Measurements from ENCODE around the gene PSMG3.

PSMG3 gene

DNA sequence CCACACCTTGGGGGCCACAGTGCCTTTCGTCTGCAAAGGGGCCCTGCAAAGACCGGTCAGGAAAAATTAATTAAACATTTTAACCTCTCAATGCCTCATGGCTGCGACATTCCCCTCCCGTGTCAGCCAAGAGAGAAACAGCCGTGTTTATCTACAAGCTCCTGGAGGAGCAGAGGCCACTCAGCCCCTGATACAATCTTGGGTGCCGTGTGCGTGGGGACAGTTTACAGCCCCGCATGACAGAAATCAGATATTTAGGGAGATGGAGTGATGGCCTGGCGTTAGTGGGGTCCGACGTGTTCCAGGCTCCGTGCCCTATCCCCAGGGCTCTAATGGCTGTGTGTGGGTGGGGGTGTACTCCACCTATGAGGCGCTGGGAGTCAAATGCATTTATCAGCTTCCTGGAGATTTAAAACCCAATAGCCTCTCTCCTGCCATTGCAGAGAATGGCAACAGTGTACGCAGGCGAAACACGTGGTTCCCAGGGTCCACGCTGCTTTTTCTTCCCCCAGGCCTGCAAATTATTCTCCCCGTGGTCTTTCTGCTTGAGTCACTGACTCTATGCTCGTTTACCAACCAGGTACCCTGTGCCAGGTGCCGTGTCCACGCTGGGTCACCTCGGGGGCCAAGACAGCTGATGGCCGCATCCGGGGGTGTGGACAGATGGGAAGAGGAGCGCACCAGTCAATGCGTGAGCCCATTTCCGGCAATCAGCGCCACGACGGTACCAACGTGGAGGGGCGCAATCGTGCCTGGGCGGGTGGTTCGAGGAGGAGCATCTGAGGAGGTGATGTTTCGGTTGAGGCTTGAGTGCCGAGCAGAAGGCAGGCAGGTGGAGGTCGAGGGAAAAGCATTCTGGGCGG is 26.6 kb upstream of the PSMG3 start:
- Histone ChIP-seq H3K36me3 (ENCODE audit: control insufficient read depth, insufficient read depth, low read length) (no peaks in the 10 kb centered on the region), H3K4me3 (ENCODE audit: extremely low read depth, insufficient read depth, low read length, poor library complexity, severe bottlenecking) (no peak overlapping the region), H3K4me1 (ENCODE audit: control insufficient read depth, insufficient read depth, low read length, poor library complexity, severe bottlenecking) (no peaks in the 10 kb centered on the region), H3K9me3 (ENCODE audit: control insufficient read depth, low read length) (no peaks in the 10 kb centered on the region), H3K27ac (ENCODE audit: low read depth, low read length, severe bottlenecking) (no peak overlapping the region)
- 89 to 95% methylated on average over 33 to 38 of the region's 39 CpGs for WGBS, 2 experiments (ENCODE audit: insufficient coverage in 2 of 2)

DNA sequence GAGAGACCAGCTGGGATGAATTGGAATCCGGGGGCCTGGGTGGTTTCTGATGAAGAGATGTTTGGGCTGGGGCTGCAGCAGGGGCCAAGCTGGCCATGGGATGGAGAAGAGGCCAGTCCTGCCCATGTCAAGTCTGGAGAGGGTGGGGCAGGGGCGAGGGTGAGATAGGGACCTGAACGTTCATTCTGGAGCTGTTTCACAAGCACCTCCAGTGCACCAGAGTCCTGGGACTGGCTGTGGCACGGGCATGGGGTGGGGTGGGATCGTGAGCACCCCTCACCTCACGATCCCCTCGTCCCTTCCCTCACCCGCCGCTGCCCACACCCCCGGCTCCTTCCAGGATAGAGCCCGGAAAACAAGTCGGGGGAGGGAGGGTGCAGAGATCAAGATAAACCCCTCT is 25.8 kb upstream of the PSMG3 start:
- H3K27ac ChIP-seq (ENCODE audit: low read depth, low read length, severe bottlenecking), result no peak overlapping the region
- H3K4me1 ChIP-seq (ENCODE audit: control insufficient read depth, insufficient read depth, low read length, poor library complexity, severe bottlenecking), result no peaks in the 10 kb centered on the region
- H3K4me3 ChIP-seq (ENCODE audit: extremely low read depth, insufficient read depth, low read length, poor library complexity, severe bottlenecking), result no peak overlapping the region
- no peaks in the 10 kb centered on the region for H3K9me3 ChIP-seq (ENCODE audit: control insufficient read depth, low read length)
- 71 to 75% methylated on average over 3 to 5 of the region's 12 CpGs for WGBS, 2 experiments (ENCODE audit: insufficient coverage in 2 of 2)
- no peaks in the 10 kb centered on the region for H3K36me3 ChIP-seq (ENCODE audit: control insufficient read depth, insufficient read depth, low read length)

DNA sequence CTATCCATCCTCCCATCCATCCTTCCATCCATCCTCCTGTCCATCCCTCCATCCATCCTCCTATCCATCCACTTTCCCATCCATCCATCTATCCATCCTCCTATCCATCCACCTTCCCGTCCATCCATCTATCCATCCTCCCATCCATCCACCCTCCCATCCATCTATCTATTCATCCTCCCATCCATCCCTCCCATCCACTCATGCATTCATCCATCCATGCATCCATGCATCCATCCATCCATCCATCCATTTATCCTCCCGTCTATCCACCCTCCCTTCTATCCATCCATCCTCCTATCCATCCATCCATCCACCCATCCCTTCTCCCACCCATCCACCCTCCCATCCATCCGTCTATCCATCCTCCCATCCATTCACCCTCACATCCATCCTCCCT is 25.2 kb upstream of the PSMG3 start:
- H3K4me1 ChIP-seq (ENCODE audit: control insufficient read depth, insufficient read depth, low read length, poor library complexity, severe bottlenecking), result no peaks in the 10 kb centered on the region
- no peaks in the 10 kb centered on the region for H3K9me3 ChIP-seq (ENCODE audit: control insufficient read depth, low read length)
- H3K36me3 ChIP-seq (ENCODE audit: control insufficient read depth, insufficient read depth, low read length), result no peaks in the 10 kb centered on the region
- H3K27ac ChIP-seq (ENCODE audit: low read depth, low read length, severe bottlenecking), result no peak overlapping the region
- H3K4me3 ChIP-seq (ENCODE audit: extremely low read depth, insufficient read depth, low read length, poor library complexity, severe bottlenecking), result no peak overlapping the region
- 80 to 83% methylated on average over 2 to 3 of the region's 3 CpGs for WGBS, 2 experiments (ENCODE audit: insufficient coverage in 2 of 2)

DNA sequence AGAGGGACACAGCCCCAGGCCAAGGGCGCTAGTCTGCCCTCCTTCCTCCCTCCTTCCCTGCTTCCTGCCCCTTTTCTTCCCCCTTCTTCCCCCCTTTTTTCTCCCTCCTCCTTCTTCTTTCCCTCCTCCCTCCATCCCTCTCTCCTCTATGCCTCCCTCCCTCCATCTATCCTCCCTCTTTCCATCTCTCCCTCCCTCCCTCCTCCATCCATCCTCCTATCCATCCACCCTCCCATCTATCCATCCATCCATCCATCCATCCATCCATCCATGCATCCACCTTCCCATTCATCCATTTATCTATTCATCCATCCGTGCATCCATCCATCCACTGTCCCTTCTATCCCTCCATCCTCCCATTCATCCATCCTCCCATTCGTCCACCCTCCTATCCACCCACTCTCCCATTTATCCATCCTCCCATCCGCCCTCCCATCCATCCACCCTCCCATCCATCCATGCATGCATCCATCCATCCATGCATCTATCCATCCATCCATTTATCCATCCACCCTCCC is 24.1 kb upstream of the PSMG3 start:
- Histone ChIP-seq H3K9me3 (ENCODE audit: control insufficient read depth, low read length) (peaks cover 4% of the 10 kb centered on the region), H3K4me3 (ENCODE audit: extremely low read depth, insufficient read depth, low read length, poor library complexity, severe bottlenecking) (no peak overlapping the region), H3K27ac (ENCODE audit: low read depth, low read length, severe bottlenecking) (no peak overlapping the region), H3K36me3 (ENCODE audit: control insufficient read depth, insufficient read depth, low read length) (no peaks in the 10 kb centered on the region), H3K4me1 (ENCODE audit: control insufficient read depth, insufficient read depth, low read length, poor library complexity, severe bottlenecking) (no peaks in the 10 kb centered on the region)
- 71 to 77% methylated on average over 4 of the region's 4 CpGs for WGBS, 2 experiments (ENCODE audit: insufficient coverage in 2 of 2)

DNA sequence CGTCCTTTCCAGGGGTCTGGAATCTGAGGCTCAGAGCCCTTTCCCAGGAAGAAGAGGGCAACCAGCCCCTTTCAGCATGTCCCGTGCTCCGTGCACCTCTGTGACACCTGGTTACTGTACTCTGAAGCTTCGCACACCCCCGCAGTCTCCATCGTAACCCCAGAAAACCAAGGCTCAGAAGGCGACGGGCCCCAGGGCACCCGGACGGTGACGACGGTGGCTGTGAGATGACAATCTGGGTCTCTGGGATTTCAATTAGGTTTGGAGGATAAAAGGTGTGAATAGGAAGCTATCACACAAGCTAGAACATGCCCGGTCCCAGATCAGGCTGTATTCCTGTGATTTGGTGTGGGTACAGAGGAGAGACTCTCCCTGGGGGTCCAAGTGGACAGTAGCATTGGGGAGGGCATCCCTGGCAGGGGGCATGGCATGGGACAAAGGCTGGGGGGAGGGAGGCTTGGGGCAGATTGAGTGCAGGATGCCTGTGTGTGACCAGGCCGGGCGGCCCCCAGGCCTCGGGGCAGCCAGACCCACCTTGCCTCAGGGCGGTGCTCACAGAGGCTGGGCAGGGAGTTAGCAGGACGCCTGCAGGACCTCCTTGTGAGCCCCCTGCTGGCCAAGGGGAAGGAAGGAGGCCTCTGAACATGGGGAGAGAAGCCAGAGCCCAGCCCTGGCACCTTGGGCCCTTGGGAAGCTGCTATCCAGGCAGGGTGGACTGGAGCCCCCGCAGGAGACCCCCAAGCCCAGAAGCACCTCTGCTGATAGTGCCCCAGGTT is 23.4 kb upstream of the PSMG3 start:
- Histone ChIP-seq H3K4me1 (ENCODE audit: control insufficient read depth, insufficient read depth, low read length, poor library complexity, severe bottlenecking) (no peaks in the 10 kb centered on the region), H3K9me3 (ENCODE audit: control insufficient read depth, low read length) (peaks cover 9% of the 10 kb centered on the region), H3K36me3 (ENCODE audit: control insufficient read depth, insufficient read depth, low read length) (no peaks in the 10 kb centered on the region), H3K4me3 (ENCODE audit: extremely low read depth, insufficient read depth, low read length, poor library complexity, severe bottlenecking) (no peak overlapping the region), H3K27ac (ENCODE audit: low read depth, low read length, severe bottlenecking) (no peak overlapping the region)
- 77 to 84% methylated on average over 16 to 19 of the region's 19 CpGs for WGBS, 2 experiments (ENCODE audit: insufficient coverage in 2 of 2)

DNA sequence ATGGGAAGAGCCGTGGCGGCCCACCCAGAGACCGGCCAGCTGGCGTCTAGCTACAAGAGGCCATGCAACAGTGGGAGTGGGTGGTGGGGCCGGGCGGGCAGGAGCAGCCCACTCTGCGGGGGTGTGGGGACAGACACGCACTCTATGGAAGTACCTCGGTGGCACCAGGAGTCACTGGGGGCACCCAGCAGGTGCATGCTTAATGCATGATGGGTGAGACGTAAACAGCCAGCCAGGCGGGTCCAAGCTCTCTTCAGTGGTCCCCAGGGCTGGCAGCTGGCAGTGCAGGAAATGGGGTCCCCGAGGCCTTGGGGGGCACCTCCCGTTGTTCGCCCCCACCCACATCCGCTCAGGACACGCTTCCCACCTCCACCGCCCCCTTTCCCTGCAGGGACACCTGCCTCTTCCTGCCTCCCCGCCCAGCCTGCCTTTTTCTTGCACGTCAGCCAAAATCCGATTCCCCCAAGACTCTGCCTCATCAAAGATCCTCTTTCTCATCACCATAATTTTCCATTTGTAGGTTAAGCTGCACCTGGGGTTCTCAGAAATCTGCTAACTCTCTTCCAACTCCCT is 22.6 kb upstream of the PSMG3 start:
- H3K4me3 ChIP-seq (ENCODE audit: extremely low read depth, insufficient read depth, low read length, poor library complexity, severe bottlenecking), result no peak overlapping the region
- H3K27ac ChIP-seq (ENCODE audit: low read depth, low read length, severe bottlenecking), result no peak overlapping the region
- H3K9me3 ChIP-seq (ENCODE audit: control insufficient read depth, low read length), result peaks cover 9% of the 10 kb centered on the region
- WGBS, 2 experiments (ENCODE audit: insufficient coverage in 2 of 2), result 90% methylated on average over 20 of the region's 20 CpGs
- H3K4me1 ChIP-seq (ENCODE audit: control insufficient read depth, insufficient read depth, low read length, poor library complexity, severe bottlenecking), result no peaks in the 10 kb centered on the region
- no peaks in the 10 kb centered on the region for H3K36me3 ChIP-seq (ENCODE audit: control insufficient read depth, insufficient read depth, low read length)

DNA sequence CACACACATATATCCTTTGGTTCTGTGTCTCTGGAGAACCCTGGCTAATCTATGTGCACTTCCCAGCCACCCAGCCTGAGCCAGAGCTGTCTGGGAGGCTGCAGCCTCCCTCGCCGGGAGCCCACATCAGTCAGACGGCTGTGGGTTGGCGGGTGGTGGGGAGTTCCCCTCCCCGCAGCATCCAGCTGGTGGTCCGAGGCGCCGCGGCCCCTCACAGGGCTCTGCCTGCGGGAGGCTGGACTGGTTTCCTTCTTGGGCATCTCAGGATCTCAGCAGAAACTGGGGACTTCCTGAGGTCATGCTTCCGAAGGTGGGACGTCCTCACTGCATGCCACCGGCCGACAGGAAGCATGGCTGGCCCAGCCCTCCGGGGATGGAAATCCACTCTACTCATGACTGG is 22.0 kb upstream of the PSMG3 start:
- H3K9me3 ChIP-seq (ENCODE audit: control insufficient read depth, low read length), result peaks cover 9% of the 10 kb centered on the region
- H3K4me3 ChIP-seq (ENCODE audit: extremely low read depth, insufficient read depth, low read length, poor library complexity, severe bottlenecking), result no peak overlapping the region
- WGBS, 2 experiments (ENCODE audit: insufficient coverage in 2 of 2), result 89% methylated on average over 9 to 15 of the region's 15 CpGs
- no peaks in the 10 kb centered on the region for H3K36me3 ChIP-seq (ENCODE audit: control insufficient read depth, insufficient read depth, low read length)
- H3K27ac ChIP-seq (ENCODE audit: low read depth, low read length, severe bottlenecking), result no peak overlapping the region
- H3K4me1 ChIP-seq (ENCODE audit: control insufficient read depth, insufficient read depth, low read length, poor library complexity, severe bottlenecking), result no peaks in the 10 kb centered on the region

DNA sequence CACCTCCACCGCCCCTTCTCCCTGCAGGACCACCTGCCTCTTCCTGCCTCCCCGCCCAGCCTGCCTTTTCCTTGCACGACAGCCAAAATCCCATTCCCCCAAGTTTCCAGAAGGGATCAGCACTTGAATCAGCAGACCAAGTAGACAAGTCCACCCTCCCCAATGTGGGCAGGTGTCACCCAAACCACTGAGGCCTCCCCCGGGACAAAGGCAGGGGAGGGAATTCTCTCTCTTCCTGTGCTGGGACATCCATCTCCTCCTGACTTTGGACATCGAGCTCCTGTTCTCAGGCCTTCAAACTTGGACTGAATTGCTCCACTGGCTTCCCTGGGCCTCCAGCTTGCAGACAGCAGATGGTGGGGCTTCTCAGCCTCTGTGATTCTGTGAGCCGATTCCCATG is 21.6 kb upstream of the PSMG3 start:
- H3K27ac ChIP-seq (ENCODE audit: low read depth, low read length, severe bottlenecking), result no peak overlapping the region
- H3K4me3 ChIP-seq (ENCODE audit: extremely low read depth, insufficient read depth, low read length, poor library complexity, severe bottlenecking), result no peak overlapping the region
- no peaks in the 10 kb centered on the region for H3K36me3 ChIP-seq (ENCODE audit: control insufficient read depth, insufficient read depth, low read length)
- WGBS, 2 experiments (ENCODE audit: insufficient coverage in 2 of 2), result 68 to 95% methylated on average over 5 of the region's 6 CpGs
- H3K4me1 ChIP-seq (ENCODE audit: control insufficient read depth, insufficient read depth, low read length, poor library complexity, severe bottlenecking), result no peaks in the 10 kb centered on the region
- peaks cover 9% of the 10 kb centered on the region for H3K9me3 ChIP-seq (ENCODE audit: control insufficient read depth, low read length)

DNA sequence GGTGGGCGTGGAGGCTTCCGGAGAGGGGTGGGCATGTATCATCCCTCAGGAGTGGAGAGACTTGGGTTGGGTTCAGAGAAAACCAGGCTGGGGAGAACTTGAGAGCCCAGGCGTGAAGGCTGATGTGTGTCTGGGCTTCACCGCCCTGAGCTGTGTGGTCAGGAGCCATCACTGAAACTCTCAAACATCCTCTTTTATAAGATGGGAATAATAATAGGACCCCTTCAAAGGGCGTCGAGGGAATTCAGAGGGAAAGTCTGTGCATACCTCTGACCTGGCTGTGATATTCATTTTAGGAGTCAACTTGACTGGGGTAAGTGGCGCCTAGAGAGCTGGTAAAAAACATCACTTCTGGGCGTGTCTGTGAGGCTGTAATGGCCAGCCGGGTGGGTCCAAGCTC is 21.1 kb upstream of the PSMG3 start:
- Histone ChIP-seq H3K27ac (ENCODE audit: low read depth, low read length, severe bottlenecking) (no peak overlapping the region), H3K4me1 (ENCODE audit: control insufficient read depth, insufficient read depth, low read length, poor library complexity, severe bottlenecking) (no peaks in the 10 kb centered on the region), H3K9me3 (ENCODE audit: control insufficient read depth, low read length) (peaks cover 9% of the 10 kb centered on the region), H3K36me3 (ENCODE audit: control insufficient read depth, insufficient read depth, low read length) (no peaks in the 10 kb centered on the region), H3K4me3 (ENCODE audit: extremely low read depth, insufficient read depth, low read length, poor library complexity, severe bottlenecking) (no peak overlapping the region)
- 87 to 91% methylated on average over 8 to 9 of the region's 9 CpGs for WGBS, 2 experiments (ENCODE audit: insufficient coverage in 2 of 2)

DNA sequence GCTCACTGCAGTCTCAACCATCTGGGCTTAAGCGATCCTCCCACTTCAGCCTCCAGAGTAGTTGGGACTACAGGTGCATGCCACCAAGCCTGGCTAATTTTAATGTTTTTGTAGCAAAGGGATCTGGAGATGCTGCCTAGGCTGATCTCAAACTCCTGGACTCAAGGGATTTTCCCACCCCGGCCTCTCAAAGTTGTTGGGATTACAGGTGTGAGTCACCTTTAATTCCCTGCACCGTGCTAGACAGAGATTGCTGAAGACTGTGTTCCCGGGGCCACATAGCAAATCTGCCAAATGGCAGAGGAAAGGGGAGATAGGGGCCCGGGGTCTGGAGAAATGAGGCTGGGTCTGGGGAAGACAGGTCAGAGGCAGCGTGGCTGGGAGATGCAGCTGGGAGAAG is 20.6 kb upstream of the PSMG3 start:
- Histone ChIP-seq H3K9me3 (ENCODE audit: control insufficient read depth, low read length) (peaks cover 9% of the 10 kb centered on the region), H3K4me3 (ENCODE audit: extremely low read depth, insufficient read depth, low read length, poor library complexity, severe bottlenecking) (no peak overlapping the region), H3K27ac (ENCODE audit: low read depth, low read length, severe bottlenecking) (no peak overlapping the region), H3K4me1 (ENCODE audit: control insufficient read depth, insufficient read depth, low read length, poor library complexity, severe bottlenecking) (no peaks in the 10 kb centered on the region), H3K36me3 (ENCODE audit: control insufficient read depth, insufficient read depth, low read length) (no peaks in the 10 kb centered on the region)
- WGBS, 2 experiments (ENCODE audit: insufficient coverage in 2 of 2), result 81 to 84% methylated on average over 4 to 6 of the region's 6 CpGs
